Spleen (tissue), 11 donors: Measurements from ENCODE around the gene PALM. TPM values are rescaled to one million over a fixed set of nuclear protein-coding genes. Genes with fewer than 3 reads are reported as not detected.
A peak's percentile ranks its signal among the peaks of the same experiment; 100 is the strongest.

Experiments
- DNase-seq: peaks from one replicate; pipeline ENCODE4 v3.0.0-alpha.2; 2020
- H3K27ac ChIP-seq, 8 donors: fragments of 200-600 bp; sonication (generic) in 7 of 8; 1 replicate in 4 of 8; 2 replicates in 4 of 8; pipeline versions ENCODE4 v1.5.0 to v1.8.0; 2016 to 2021; ENCODE audit warnings: inconsistent platforms in 4 of 8, mild to moderate bottlenecking in 4 of 8, moderate library complexity in 1 of 8
- H3K27me3 ChIP-seq, 7 donors: fragments of 200-600 bp; sonication (generic) in 6 of 7; replicated peaks in 1 of 7; 1 replicate in 4 of 7; 2 replicates in 3 of 7; pipeline versions ENCODE4 v1.5.0 to v1.8.0; 2016 to 2021; ENCODE audit warnings: inconsistent platforms in 3 of 7, mild to moderate bottlenecking in 1 of 7
- H3K36me3 ChIP-seq, 6 donors: fragments of 200-600 bp; sonication (generic) in 5 of 6; 1 replicate in 4 of 6; 2 replicates in 2 of 6; pipeline versions ENCODE4 v1.5.0 to v1.8.0; 2016 to 2021; ENCODE audit warnings: inconsistent platforms in 2 of 6
- H3K4me1 ChIP-seq, 6 donors: fragments of 200-600 bp; sonication (generic) in 5 of 6; 1 replicate in 3 of 6; 2 replicates in 3 of 6; pipeline versions ENCODE4 v1.5.0 to v1.8.0; 2016 to 2021; ENCODE audit warnings: inconsistent platforms in 3 of 6
- H3K4me3 ChIP-seq, 8 donors: fragments of 200-600 bp; sonication (generic) in 7 of 8; 1 replicate in 4 of 8; 2 replicates in 4 of 8; pipeline versions ENCODE4 v1.5.0 to v1.8.0; 2016 to 2021; ENCODE audit warnings: inconsistent platforms in 4 of 8, mild to moderate bottlenecking in 4 of 8, moderate library complexity in 2 of 8
- H3K9me3 ChIP-seq, 8 donors: fragments of 200-600 bp; sonication (generic) in 7 of 8; 1 replicate in 4 of 8; 2 replicates in 4 of 8; pipeline versions ENCODE4 v1.5.0 to v1.8.0; 2016 to 2021; ENCODE audit warnings: inconsistent platforms in 4 of 8
- CTCF ChIP-seq, 11 experiments: fragments of 200-600 bp in 7 of 11; fragments of 450-650 bp in 4 of 11; sonication (generic) in 4 of 11; IDR thresholded peaks in 8 of 11; conservative IDR thresholded peaks in 3 of 11; 1 replicate in 7 of 11; 2 replicates in 4 of 11; pipeline versions ENCODE4 v1.4.0 to v1.8.0; 2016 to 2021; ENCODE audit warnings: antibody characterized with exemption in 11 of 11, inconsistent platforms in 4 of 11, mild to moderate bottlenecking in 1 of 11
- POLR2A ChIP-seq, 3 donors: fragments of 450-650 bp; IDR thresholded peaks; one replicate each; pipeline ENCODE4 v1.5.1; 2017; ENCODE audit warnings: antibody characterized with exemption in 3 of 3, mild to moderate bottlenecking in 1 of 3
- POLR2AphosphoS5 ChIP-seq, 3 donors: sonication (generic); formaldehyde crosslinking; IDR thresholded peaks; one replicate each; pipeline ENCODE4 v1.5.1; 2017; ENCODE audit warnings: antibody characterized with exemption in 3 of 3
- WGBS, 5 donors: extraction: QIAGEN DNeasy Blood & Tissue Kit in 3 of 5; methylation state at CpG; one replicate each; pipeline versions ENCODE4 v1.1.5 to v1.1.7; 2013 to 2018; 5-methylcytosine and 5-hydroxymethylcytosine counted together
- intact Hi-C: fragments of 100-400 bp; cut with DNase I; formaldehyde crosslinking; loops from one replicate; pipeline ENCODE4 v1.15.0; 2023; ENCODE audit warnings: low total_unique reads
- polyA plus RNA-seq, 3 donors: library from polyadenylated mRNA; stranded (reverse); fragments of 200-250 nt; gene quantifications; one replicate each; pipeline ENCODE4 v1.2.1, GENCODE V29; 2013
- total RNA-seq, 7 donors: library from RNA; depleted of rRNA in 3 of 7; stranded (reverse); fragments of >200 nt in 3 of 7; fragmentation: NEBNext Ultra II Directional in 4 of 7; extraction: Animal tissue kit (Norgen Biotek cat#: 25700) in 4 of 7; gene quantifications; one replicate each; pipeline versions ENCODE4 v1.1.0 to v1.2.1, GENCODE V29; 2016 to 2021
- donor health status: healthy with polysubstance abuse.
- donor health status: DM: no; HTN: no; CAD: no; lungs with moderate emphysema.
- donor health status: DM: no; HTN: no; CAD: no.
- donor health status: Bipolar disorder and iron deficiency.
- donor health status: healthy.
- donor health status: DM: no; HTN: no; CAD: no.
- donor health status: DM: yes; HTN: yes; CAD: no.

Gene PALM
- total and polyA plus RNA-seq, 10 donors: 6.0 to 80.1 (median 27.0) TPM

DNA sequence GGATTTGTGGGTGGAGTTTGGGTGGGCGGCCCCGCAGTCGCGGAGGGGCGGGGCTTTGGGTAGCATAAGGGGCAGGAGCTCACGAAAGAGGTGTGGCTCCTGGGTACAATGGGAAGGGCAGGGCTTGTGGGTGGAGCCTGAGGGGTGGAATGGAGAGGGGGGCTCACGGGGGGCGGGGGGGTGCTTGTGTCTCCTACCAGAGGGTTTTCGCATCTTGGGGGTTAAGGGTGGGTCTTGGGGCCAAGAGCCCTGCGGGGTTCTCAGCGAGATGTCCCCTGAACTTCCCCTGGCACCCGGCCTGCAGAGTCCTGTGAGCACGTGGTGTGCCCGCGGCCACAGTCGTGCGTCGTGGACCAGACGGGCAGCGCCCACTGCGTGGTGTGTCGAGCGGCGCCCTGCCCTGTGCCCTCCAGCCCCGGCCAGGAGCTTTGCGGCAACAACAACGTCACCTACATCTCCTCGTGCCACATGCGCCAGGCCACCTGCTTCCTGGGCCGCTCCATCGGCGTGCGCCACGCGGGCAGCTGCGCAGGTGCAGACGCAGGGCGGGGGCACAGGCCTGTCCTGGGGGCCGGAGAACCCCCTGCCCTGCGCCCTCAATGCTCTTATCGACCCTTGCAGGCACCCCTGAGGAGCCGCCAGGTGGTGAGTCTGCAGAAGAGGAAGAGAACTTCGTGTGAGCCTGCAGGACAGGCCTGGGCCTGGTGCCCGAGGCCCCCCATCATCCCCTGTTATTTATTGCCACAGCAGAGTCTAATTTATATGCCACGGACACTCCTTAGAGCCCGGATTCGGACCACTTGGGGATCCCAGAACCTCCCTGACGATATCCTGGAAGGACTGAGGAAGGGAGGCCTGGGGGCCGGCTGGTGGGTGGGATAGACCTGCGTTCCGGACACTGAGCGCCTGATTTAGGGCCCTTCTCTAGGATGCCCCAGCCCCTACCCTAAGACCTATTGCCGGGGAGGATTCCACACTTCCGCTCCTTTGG is 27.4 kb upstream of the PALM start:
- peak; percentile 93 for DNase-seq
- peak overlapping the region in 6 of 8 donors; percentile 23 to 98 (median 77) for H3K4me3 ChIP-seq
- H3K27me3 ChIP-seq: peaks cover 0 to 18% (median 10%) of the 10 kb centered on the region in 7 donors
- TF ChIP-seq CTCF (IDR thresholded peaks at IDR 0.05 in 8 of 11, conservative IDR thresholded peaks at IDR 0.05 in 3 of 11) (no peak), POLR2AphosphoS5 (IDR thresholded peaks at IDR 0.05) (peak in 1 of 3 donors; percentile 68)
- WGBS, 5 donors: 34 to 53% (median 41%) methylated on average over 44 to 54 of the region's 54 CpGs
- H3K36me3 ChIP-seq: no peaks in the 10 kb centered on the region
- H3K27ac ChIP-seq: peak overlapping the region in 7 of 8 donors; percentile 84 to 95 (median 91)
- H3K9me3 ChIP-seq: no peaks in the 10 kb centered on the region
- intact Hi-C loops: no loop called here
- H3K4me1 ChIP-seq: peaks cover 5 to 48% (median 37%) of the 10 kb centered on the region in 6 donors

DNA sequence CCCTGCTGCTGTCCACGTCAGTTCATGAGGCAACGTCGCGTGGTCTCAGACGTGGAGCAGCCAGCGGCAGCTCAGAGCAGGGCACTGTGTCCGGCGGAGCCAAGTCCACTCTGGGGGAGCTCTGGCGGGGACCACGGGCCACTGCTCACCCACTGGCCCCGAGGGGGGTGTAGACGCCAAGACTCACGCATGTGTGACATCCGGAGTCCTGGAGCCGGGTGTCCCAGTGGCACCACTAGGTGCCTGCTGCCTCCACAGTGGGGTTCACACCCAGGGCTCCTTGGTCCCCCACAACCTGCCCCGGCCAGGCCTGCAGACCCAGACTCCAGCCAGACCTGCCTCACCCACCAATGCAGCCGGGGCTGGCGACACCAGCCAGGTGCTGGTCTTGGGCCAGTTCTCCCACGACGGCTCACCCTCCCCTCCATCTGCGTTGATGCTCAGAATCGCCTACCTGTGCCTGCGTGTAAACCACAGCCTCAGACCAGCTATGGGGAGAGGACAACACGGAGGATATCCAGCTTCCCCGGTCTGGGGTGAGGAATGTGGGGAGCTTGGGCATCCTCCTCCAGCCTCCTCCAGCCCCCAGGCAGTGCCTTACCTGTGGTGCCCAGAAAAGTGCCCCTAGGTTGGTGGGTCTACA is 25.9 kb upstream of the PALM start:
- Histone ChIP-seq H3K27me3 (peaks cover 0 to 3% (median 0%) of the 10 kb centered on the region in 7 donors), H3K4me1 (peaks cover 5 to 34% (median 25%) of the 10 kb centered on the region in 6 donors), H3K4me3 (no peak overlapping the region), H3K27ac (no peak overlapping the region), H3K36me3 (no peaks in the 10 kb centered on the region), H3K9me3 (no peaks in the 10 kb centered on the region)
- TF ChIP-seq POLR2AphosphoS5 (IDR thresholded peaks at IDR 0.05): no peak
- TF ChIP-seq CTCF (IDR thresholded peaks at IDR 0.05 in 8 of 11, conservative IDR thresholded peaks at IDR 0.05 in 3 of 11): no peak
- intact Hi-C loops: no loop called here
- DNase-seq: peak; percentile 84
- 77 to 93% (median 87%) methylated on average over 11 to 25 of the region's 25 CpGs for WGBS, 5 donors

- Histone ChIP-seq H3K27me3 (no peaks in the 10 kb centered on the region), H3K9me3 (no peaks in the 10 kb centered on the region), H3K4me1 (peaks cover 0 to 13% (median 9%) of the 10 kb centered on the region in 6 donors), H3K27ac (no peak overlapping the region), H3K4me3 (no peak overlapping the region), H3K36me3 (no peaks in the 10 kb centered on the region)
- intact Hi-C loops: no loop called here
- DNase-seq: no peak
- 78 to 90% (median 84%) methylated on average over 25 to 31 of the region's 31 CpGs for WGBS, 5 donors
- TF ChIP-seq POLR2A (IDR thresholded peaks at IDR 0.05) (no peak), CTCF (IDR thresholded peaks at IDR 0.05 in 8 of 11, conservative IDR thresholded peaks at IDR 0.05 in 3 of 11) (no peak), POLR2AphosphoS5 (IDR thresholded peaks at IDR 0.05) (no peak)
These were observed 23.2 kb upstream of the PALM start for GRCh38 chr19:685454-685931.
